AG20443 (cell line): ENCODE data around the gene RAB33B.
A peak's percentile ranks its signal among the peaks of the same experiment; 100 is the strongest.
"Not testable (repeated sequence)": the region's sequence is repeated elsewhere in the genome, so short reads cannot be mapped to it uniquely, and the experiment has no call there.

Experiments used
- DNase-seq: peaks from one replicate; pipeline ENCODE4 v3.0.0; 2012; ENCODE audit warnings: low spot score, mixed read lengths

RAB33B gene

DNA sequence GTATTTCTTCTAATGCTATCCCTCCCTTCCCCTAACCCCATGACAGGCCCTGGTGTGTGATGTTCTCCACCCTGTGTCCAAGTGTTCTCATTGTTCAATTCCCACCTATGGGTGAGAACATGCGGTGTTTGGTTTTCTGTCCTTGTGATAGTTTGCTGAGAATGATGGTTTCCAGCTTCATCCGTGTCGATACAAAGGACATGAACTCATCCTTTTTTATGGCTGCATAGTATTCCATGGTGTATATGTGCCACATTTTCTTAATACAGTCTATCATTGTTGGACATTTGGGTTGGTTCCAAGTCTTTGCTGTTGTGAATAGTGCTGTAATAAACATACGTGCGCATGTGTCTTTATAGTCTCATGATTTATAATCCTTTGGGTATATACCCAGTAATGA is 10.6 kb downstream of the RAB33B start:
- DNase-seq: not testable (repeated sequence)

DNA sequence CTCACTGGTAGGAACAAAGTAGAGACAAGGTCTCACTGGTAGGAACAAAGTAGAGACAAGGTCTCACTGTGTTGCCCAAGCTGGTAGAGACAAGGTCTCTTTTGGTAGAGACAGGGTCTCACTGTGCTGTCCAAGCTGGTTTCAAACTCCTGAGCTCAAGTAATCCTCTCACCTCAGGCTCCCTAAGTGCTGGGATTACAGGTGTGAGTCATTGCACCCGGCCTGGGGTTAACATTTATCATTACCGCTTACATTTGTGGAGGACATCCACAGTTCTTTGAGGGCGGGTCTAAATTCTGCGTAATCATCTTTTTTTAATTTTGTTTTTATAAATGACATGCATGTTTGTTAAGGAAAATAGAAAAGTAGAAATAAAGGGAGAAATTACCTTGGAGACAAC is 12.0 kb downstream of the RAB33B start:
- no peak for DNase-seq

DNA sequence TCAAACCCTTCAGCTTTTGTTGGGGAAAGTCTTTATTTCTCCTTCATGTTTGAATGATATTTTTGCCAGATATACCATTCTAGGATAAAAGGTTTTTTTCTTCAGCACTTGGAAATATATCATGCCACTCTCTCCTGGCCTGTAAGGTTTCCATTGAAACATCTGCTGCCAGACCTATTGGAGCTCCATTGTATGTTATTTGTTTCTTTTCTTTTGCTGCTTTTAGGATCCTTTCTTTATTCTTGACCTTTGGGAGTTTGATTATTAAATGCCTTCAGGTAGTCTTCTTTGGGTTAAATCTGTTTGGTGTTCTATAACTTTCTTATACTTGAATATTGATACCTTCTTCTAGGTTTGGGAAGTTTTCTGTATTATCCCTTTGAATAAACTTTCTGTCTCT is 14.8 kb downstream of the RAB33B start:
- not testable (repeated sequence) for DNase-seq

DNA sequence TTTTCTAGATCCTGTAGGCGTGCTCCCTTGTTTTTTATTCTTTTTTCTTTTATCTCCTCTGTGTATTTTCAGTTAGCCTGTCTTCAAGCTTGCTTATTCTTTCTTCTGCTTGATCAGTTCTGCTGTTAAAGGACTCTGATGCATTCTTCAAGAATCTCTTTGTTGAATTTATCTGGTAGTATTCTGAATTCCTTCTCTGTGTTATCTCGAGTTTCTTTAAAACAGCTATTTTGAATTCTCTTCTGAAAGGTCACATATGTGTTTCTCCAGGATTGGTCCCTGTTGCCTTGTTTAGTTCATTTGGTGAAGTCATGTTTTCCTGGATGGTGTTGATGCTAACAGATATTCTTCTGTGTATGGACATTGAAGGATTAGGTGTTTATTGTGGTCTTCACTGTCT is 15.3 kb downstream of the RAB33B start:
- DNase-seq: no peak

DNA sequence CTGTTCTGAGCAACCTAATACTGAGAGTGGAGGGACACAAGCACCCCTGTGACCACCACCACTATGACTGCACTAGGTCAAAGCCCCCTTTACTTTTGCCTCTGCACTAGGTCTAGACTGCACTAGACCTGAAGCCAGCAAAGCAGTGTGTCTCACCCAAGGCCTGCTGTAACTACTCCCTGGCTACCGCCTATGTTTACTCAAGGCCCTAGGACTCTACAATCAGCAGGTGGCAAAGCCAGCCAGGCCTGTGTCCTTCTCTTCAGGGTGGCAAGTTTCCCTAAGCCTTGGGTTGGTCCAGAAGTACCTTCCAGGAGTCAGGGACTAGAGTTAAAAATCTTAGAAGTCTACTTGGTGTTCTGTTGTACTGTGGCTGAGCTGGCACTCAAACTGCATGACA is 15.9 kb downstream of the RAB33B start:
- no peak for DNase-seq

DNA sequence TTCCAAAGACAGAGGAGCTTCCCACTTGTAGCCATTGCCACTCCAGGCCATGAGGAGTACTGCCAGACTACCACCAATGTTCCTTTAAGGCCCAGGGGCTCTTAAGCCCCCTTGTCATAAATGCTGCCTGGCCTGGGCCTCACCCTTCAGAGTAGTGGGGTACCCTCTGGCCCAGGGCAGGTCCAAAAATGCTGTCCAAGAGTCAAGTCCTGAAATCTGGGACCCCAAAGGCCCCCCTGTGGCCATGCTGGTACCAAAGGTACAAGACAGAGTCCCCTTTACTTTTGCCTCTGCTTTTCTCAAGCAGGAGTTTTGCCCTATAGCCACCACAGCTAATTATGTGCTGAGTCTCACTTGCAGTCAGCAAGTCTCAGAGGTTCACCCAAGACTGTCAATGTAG is 16.4 kb downstream of the RAB33B start:
- no peak for DNase-seq

DNA sequence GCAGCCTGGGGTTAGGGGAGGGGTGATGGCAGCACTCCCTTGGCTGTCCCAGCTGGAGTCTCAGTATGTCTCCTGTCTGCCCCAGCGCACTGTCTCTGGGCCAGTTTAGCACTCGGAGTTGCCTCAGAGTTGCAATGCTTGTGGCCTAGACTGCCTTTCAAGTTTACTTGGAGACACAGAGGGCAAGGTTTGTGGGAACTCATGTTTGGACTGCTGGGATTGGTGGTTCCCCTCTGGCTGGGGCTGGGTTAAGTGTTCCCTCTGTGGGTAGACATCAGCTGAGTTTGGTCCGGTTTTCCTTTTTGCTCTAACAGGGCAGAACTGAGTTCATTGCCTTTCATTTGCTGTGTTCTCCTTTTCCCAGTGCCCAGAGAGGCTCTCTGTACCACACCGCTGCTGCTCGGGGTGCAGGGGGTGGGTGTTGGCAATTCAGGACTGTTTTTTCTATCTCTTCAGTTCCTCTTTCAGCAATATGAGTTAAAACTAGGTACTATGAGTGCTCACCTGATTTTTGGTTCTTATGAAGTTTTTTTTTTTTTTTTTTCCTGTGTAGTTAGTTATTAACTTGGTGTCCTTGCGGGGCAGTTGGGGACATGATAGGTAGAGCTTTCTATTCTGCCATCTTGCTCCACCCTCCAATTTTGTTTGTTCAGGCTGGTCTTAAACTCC is 17.2 kb downstream of the RAB33B start:
- no peak for DNase-seq

DNA sequence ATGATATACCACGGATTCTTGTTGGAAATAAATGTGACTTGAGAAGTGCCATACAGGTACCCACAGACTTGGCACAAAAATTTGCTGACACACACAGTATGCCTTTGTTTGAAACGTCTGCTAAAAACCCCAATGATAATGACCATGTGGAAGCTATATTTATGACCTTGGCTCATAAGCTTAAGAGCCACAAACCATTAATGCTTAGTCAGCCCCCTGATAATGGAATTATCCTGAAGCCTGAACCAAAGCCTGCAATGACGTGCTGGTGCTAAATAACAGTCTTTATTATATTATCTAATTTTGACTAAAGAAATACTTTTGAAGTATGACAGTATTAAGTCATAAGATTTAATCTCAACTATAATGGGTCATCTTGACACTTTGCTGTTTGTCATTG is 18.9 kb downstream of the RAB33B start:
- DNase-seq: no peak

DNA sequence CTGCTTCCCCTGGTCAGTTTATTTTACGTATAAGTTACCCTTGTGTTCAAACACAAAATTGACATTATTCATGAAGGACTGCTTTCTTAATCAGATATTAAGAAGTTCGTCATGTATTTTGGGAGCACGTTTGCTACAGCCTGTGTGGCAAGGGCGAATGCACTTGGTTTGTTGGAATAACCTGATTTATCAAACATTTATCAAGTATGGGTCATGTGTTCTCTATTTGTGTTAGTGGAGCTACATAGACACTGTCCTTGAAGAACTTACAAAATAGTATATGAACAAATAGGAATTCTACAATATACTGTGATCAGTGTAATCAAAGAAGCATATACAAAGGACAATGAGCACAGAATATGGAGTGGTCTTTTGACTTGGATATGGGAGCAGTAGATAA is 22.4 kb downstream of the RAB33B start:
- no peak for DNase-seq

DNA sequence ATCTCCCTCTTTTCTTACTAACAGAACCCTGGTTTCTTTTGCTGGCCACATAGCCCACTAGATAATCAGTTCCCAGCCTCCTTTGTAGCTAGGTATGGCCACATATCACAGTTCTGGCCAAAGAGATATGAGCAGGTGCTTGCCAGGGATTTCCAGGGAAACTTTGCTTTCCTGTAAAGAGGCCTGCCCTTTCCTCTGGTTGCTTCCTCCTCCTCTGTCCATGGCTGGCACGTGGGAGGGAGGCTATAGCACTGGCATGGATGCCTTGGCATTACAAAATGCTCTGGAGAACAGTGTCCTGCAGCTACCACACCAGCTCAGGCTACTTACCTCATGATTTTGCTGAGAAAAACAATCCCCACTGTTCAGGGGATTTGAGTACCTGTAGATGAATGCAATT is 27.5 kb downstream of the RAB33B start:
- no peak for DNase-seq

DNA sequence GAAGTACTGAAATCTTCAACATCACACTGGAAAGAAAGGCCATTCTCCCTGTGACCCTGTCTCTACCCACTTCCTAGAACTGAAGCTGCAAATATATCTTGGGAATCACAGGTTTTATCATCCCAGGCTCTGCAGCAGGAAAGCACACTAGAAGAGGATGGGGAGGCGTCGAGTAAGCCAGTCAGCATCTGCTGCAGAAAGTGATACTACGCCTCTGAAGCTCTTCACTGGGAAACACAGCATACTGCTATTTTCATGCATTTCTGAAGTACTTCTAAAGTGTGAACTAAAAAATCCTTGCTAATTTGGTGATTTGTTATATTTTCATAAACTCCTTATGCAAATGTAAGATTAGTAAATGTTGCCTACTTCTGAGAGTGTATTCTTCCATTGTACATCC is 29.1 kb downstream of the RAB33B start:
- no peak for DNase-seq

DNA sequence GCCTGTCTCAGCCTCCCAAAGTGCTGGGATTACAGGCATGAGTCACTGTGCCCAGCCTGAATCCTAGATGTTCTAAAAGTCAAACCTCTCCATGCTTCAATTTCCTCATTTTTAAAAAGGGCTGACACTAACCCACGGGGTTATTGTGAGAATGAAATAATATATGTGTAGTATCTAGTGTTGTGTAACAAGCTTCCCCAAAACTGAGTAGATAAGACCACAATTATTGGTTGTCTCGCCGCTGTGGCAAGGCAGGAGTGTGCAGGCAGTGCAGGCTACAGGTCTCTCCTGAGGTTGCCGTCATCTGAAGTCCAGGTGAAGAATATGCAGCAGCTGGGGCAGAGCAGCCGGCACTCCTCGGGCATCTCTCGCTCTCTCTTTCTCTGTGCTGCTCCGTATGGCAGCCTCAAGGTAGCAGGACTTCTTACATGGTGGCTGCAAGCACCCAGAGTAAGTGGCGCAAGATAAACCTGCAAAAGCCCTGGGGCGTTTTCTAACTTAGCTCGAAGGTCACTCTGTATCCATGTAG is 30.9 kb downstream of the RAB33B start:
- no peak for DNase-seq

DNA sequence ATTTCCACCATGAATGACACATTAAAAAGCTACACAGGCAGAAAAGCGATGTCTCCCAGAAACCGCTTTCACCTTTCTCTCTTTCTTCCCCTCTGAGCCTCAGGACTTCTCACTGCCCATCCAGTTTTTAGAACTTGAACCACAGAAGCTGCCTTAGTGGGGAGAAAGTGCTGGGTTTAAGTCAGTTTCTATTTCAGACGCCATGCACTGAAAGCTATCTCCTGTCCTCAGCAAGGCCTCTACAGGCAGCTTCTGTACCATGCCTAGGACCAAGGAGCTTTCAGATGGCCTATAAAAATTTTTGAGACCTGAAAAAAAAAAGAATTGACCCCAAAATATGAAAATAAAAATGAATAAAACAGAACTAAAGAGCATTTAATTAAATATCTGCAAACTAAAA is 34.5 kb downstream of the RAB33B start:
- DNase-seq: no peak

DNA sequence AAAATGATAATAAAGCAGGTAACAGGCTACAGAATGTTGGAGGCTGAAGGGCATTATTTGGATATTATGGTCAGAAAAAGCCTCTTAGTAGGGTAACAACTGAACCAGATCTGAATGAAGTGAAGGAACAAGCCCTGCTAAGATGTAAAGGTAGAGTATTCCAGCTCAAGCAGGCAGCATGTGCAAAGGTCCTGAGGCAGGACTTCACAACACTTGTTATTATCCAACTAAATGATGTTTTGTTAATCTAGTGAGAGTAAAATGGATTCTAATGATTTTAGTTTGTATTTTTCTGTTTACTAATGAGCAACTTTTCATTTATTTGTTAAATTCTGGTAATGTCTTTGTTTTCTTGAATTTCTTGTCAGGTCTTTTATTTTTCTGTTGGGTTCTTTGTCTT is 35.7 kb downstream of the RAB33B start:
- no peak for DNase-seq

DNA sequence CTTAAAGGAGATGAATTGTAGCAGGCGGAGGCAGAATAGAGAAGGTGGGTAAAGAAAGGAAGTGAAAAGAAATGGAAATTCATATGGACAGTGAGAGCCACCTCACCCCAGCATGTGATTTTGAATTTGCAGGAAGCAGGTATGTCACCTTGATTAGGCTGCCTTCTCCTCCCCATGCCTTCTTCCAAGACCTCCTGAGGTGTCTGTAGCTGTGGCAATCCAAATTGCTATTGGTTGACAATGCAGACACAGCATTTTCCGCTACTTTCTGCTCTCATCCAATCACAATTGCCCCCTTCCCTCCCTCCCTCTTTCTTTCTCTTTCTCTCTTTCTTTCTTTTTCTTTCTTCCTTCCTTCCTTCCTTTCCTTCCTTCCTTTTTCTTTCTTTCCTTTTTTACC is 38.5 kb downstream of the RAB33B start:
- no peak for DNase-seq

DNA sequence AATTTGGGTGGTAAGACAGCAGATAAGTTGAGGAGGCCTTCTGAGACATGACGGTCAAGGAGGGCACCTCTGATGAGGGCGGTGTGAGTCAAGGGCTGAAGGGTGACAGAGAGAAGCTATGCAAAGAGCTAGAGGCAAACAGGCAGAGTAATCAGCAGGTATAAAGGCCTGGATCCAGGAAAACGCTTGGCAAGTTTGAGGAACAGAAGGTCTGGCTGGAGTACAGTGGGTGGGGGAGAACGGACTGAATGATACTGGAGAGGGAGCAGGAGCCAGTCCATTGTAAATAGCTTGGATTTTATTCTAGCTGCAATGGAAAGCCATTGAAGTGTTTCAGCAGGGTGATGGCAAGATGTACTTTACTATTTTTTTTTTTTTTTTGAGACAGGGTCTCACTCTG is 39.3 kb downstream of the RAB33B start:
- DNase-seq: no peak

DNA sequence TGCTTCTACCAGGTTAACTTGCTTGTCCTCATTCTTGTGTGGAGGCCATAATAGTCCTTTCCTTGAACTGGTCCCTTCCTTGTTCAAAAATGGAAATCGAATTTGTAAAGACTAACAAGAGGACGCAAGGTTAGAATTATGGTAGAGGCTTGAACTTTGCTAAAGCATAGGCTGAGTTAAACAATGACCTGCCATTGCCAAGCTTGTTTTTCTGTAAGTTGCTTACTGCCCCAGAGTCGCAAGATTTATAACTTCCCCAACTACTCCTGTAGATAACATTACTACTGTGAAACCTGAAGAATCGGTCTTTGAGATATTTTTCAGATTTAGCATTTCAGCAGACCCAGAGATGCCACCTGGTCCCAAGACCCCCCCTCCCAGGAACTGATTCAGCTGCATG is 45.3 kb downstream of the RAB33B start:
- no peak for DNase-seq

DNA sequence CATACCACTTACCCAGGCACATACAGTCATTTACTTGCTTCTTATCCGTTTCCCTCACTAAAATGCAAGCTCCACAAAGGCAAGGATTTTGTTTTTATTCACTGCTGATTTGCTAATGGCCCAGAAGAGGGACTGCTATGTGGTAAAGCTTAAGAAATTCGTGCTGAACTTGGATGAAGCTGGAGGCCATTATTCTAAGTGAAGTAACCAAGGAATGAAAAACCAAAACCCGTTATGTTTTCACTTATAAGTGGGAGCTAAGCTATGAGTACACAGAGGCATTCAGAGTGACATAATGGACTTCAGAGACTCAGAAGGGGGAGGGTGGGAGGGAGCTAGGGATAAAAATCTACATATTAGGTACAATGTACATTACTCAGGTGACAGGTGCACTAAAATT is 47.2 kb downstream of the RAB33B start:
- DNase-seq: peak; percentile 23

DNA sequence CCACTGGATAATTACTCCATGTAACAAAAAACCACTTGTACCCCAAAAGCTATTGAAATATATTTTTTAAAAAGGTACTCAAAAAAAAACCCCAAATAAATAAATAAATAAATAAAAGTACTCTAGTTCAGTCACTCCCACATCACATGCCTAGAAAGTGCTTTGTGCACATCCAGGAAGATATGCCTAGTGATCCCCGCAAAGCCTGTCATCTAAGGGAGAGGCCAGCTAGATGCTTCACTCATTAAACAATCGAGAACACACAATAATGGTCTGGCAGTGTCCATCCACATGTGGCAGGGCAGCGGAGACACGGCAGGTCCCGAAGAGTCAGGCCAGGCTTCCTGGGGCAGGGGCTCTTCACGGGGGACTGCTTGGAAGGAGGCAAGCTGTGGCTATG is 47.6 kb downstream of the RAB33B start:
- peak; percentile 24 for DNase-seq

DNA sequence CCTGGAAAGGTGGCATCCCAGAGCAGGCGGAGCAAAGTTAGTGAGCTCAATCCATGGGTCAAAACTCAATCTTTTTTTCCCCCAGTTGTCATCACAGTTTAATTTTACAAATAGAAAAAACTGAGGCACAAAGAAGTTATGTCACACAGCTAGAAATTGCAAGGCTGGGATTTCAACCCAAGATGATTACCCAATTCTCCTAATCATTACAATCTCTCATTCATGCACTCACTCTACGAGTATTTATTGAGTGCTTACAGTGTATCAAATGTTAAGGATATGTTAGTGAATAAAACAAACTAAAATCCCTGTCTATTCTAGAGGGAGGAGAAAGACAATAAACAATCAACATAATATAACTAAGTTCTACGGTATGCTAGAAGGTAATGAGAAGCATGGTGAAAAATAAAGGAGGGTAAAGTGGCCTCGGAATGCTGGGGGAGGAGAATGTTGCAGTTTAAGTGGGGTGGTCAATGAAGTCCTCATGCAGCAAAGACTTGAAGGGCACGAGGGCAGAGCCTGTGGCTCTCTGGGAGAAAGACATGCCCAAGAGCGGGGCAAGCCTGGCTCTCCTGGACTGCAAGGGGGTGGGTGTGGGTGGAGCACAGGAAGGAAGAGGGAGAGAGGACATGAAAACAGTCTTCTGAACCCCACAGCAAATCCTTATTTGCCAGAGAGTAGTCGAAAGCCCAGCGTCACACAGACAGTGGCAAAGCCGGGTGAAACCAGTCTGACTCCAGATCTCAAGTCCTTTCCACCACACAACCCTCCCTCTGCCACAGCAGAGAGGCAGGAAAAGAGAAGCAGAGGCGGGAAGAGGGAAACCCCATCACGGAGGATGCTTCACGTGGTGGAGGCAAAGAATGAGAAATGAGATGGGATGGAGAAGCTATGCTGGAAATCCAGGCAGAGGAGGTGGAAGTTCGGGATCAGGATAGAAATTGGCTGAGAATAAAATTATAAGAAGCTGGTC is 48.3 kb downstream of the RAB33B start:
- no peak for DNase-seq

DNA sequence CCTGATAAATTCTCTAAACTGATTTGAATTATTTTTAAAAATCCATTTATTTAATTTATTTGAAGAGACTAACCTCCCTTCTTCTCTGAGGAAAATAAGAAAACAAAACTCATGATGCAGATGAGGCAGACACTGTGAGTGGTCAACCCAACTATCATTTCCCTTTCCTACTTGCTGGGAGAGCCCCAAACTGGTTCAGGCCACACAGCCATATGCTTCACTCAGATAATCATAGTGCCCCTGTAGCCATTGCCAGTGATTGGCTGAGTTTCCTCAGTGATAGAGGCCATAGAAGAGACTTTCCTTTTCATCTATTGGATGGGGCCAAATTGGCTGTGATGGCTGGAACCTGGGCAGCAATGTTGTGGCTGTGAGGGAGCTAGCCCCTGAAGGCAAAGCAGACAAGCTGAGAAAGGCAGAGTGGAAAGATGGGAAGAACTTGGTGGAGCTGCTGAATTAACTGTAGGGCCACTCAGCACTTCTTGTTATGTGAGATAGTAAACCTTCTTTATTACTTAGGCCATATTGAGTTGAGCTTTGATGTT is 49.8 kb downstream of the RAB33B start:
- no peak for DNase-seq

DNA sequence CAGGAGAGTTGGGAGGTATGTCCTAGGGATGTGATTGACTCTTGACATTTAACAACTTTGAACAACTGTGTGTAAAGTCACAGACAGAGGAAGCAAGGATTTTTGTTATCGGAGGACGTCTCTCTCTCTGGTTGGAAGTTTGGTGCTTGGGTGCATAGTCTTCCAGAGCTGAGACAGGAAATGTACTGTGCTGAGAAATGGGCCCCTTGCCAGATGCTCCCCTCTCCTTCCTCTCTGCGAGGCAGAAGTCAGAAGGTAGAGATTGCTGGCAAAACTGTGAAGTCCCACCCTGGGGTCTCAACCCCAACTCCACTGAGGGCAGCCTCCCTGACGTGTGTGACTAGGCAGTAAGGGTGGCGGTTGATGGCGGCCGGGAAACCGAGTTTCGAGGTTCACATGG is 52.9 kb downstream of the RAB33B start:
- no peak for DNase-seq
